SK-MEL-5 (cell line): Measurements from ENCODE around the gene BCAS3. TPM values are rescaled to one million over a fixed set of nuclear protein-coding genes. Genes with fewer than 3 reads are reported as not detected.

ENCODE experiments used
- DNase-seq: peaks from one replicate; pipeline ENCODE4 v3.0.0-alpha.2; 2016; ENCODE audit warnings: low read depth, low spot score
- in situ Hi-C: cut with HindIII; loops from 2 replicates; pipeline ENCODE4 v1.10.0; 2016; ENCODE audit warnings: low sequenced_read_pairs, high pct_unique_total_duplicates, low pct_unique_long_range_greater_than_20kb
- total RNA-seq: library from RNA; depleted of rRNA; stranded (reverse); fragments of >200 nt; shearing (Covaris generic); gene quantifications from 2 replicates; pipeline ENCODE4 v1.2.3, GENCODE V29; 2014

BCAS3 gene
- total RNA-seq, 1 experiment from 2014 or later = 31.6 TPM

DNA sequence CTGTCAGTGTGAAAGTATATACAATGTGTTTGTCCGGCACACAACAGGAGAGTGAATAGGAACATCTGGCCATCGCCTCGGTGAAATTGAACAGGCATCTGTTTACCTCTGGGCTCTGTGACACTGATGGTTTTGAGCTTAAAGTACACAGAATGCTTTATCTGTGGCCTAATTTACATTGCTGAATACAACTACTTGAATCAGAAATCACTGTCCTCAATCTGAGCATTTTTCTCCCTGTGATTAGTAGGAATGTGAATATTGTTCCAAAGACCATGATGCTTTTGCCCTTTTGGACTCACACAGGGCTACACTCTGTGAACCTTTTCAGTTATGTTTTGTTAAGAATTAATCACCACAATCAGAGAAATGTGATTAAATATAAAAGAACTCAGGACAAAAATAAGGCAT lies 399.0 kb downstream of the BCAS3 start:
- in situ Hi-C loops = no loop called here
- DNase-seq = no peak

DNA sequence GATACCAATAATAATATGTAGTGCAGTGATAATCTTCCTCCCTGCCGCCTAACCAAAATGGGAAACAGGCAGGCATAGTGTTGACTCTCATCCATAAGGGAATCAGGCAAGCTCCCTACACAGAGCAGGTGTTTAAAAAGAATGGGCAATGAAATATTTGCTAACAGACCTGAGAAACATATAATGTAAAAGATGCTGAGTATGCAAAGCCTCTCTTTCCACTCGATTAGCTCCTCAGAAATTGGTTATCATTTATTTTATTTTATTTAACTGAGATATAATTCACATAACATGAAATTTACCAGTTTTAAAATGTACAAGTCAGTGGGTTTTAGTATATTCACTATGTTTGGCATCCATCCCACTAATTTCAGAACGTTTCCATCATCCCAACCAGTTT lies 404.3 kb downstream of the BCAS3 start:
- no peak for DNase-seq
- in situ Hi-C loops = no loop called here

DNA sequence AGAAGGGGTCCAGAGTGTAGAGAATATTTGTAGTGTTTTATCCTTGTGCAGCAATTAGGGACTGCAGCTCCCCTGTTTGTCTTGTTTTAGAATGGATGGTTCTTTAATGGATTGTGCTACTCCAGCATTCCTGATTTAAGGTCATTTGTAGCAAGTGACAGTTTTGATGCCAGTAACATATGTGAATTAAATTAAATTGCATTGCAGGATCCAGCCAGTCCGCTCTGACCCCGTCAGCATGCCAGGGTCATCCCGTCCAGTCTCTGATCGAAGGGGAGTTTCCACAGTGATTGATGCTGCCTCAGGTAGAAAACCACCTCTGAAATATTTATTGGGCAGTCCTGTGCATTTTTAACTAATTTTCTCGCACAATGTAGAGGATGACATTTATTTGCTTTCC lies 406.6 kb downstream of the BCAS3 start:
- in situ Hi-C loops = no loop called here
- DNase-seq = no peak

DNA sequence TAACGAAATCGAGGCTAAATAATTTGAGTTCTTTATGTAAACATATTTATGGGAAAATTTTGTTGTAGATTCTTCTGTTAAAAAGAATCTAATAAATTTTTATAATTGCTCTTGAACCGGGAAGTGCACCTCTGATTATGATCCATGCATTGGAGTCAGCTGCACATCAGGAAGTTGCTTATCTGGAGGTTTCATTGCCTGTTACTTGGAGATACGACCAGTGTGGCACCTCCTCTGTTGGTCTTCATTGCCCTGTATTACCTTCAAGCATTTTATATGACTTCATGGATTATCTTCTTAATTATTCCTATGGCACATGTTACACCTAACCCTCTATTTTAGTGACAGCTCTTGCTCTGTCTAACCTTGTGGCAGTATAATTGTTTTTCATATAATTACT lies 409.4 kb downstream of the BCAS3 start:
- DNase-seq = no peak
- in situ Hi-C loops = no loop called here

- DNase-seq = no peak
- in situ Hi-C loops = no loop called here
Measured at GRCh38 chr17:61088556-61088955, 410.9 kb downstream of the BCAS3 start.

GRCh38 chr17:61091096-61091495 lies 413.4 kb downstream of the BCAS3 start:
- in situ Hi-C loops = no loop called here
- DNase-seq = no peak

GRCh38 chr17:61097781-61098180 lies 420.1 kb downstream of the BCAS3 start:
- in situ Hi-C loops = no loop called here
- peak; percentile 65 for DNase-seq

- in situ Hi-C loops = no loop called here
- DNase-seq = no peak
Measured at GRCh38 chr17:61106354-61106753, 428.7 kb downstream of the BCAS3 start.

- in situ Hi-C loops = no loop called here
- DNase-seq = no peak
Measured at GRCh38 chr17:61116577-61116976, 438.9 kb downstream of the BCAS3 start.

- DNase-seq = no peak
- in situ Hi-C loops = no loop called here
Measured at GRCh38 chr17:61117983-61118382, 440.3 kb downstream of the BCAS3 start.

DNA sequence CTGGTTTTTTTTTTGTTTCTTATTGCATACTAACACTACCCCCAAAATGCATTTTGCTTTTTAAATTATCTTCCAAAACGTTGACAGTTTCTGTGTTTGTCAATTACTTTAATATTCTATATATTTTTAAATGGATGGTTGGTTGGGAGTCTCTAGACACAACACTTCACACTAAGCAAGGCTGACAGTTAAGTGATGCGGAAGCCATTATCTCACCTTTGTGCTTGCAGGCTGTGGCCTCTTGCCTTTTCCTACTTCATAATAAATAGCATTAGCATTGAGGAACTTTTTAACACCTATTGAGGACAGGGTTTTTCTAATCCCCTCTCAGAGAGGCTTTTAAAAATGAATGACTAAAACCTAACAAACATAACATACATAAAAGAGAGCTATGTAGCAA lies 441.2 kb downstream of the BCAS3 start:
- no peak for DNase-seq
- in situ Hi-C loops = no loop called here

DNA sequence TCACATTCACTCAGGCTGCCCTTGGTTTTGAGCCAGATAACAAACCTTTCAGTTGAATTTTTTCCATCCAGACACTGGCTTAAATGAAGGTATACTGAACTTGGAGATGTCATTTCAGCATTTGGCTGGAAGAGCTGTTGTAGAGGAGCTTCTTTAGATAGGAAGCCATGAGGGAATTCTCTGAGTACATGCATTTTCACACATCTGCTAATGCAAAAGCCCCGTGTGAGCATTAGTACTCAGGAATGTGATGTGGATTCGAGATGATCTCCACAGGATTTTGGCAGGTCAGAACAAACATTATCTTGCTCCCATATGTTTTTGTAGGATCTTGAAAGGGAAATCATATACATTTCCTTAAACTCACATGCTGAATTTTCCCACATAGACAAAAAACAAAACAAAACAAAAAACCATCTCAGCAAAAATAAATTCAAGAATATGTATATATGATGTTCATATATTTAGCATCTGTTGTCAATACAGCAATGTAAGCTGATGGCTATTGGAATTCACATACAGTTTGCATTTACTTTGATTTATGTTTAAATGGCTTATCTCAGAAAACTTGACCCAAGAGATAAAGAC lies 444.8 kb downstream of the BCAS3 start:
- in situ Hi-C loops = no loop called here
- no peak for DNase-seq

- no peak for DNase-seq
- in situ Hi-C loops = no loop called here
Measured at GRCh38 chr17:61124562-61124961, 446.9 kb downstream of the BCAS3 start.

DNA sequence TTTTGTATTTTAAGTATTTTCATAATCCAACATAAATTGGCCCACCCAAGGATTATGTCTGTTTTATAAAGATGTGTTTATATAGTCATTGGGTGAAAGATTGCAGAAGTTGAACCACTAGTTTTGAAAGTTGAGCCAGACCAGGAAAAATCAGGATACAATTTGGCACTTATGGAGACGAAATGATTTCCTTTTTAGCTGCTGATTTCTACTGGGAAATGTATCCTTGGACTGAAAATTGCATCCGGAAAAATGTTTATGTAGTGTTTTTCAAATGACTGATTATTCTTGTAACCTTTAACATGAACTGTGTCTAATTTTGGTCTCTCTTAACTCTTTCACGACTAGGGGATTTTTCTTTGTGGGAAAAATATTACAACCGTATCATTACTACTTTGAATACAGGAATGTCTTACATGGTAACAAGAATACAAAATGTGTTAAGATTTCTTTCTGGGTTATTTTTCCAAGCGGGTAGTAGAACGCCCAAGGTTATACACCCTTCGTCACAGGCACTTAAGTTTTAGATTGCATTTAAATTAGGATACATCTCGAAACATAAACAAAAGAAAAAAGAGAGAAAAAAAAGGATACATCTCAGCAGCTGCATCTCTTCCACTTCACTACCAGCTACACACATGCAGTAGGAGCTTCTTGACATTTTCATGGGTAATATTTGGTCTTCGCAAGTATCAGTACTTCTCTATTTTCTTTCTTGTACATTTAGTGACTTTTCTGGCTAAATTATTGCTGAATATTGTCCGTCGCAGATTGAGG lies 449.0 kb downstream of the BCAS3 start:
- in situ Hi-C loops = no loop called here
- no peak for DNase-seq

- DNase-seq = no peak
- in situ Hi-C loops = no loop called here
Measured at GRCh38 chr17:61127960-61128359, 450.3 kb downstream of the BCAS3 start.

- in situ Hi-C loops = no loop called here
- DNase-seq = no peak
Measured at GRCh38 chr17:61128661-61129115, 451.0 kb downstream of the BCAS3 start.

GRCh38 chr17:61129267-61130254 lies 451.9 kb downstream of the BCAS3 start:
- in situ Hi-C loops = no loop called here
- DNase-seq = no peak

DNA sequence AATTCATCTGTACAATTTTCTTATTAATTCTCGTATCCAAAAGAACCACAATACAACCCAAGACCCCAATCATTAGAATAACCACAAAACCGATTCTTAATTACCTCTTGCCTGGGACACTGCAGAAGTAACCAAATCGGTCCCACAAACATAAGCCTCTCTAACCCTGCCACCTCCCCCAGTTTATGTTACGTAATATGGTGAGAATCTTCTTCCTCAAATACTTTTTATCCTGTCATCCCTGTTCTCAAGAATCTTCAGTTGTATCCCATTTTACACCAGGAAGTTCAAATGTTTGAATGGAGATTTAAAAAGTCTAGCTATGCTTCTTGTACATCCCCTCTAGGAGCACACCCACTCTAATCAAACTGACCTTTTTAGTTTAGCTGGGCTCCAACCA lies 452.7 kb downstream of the BCAS3 start:
- in situ Hi-C loops = no loop called here
- DNase-seq = no peak
